Forelimb muscle (tissue), 1 donor: ENCODE results near the gene HEG1. TPM values are rescaled to one million over a fixed set of nuclear protein-coding genes. Genes with fewer than 3 reads are reported as not detected.

Experiments used
- DNase-seq: peaks from one replicate; pipeline ENCODE4 v3.0.0-alpha.2; 2013; ENCODE audit warnings: low read depth
- polyA plus RNA-seq: library from polyadenylated mRNA; unstranded; fragments of 120-200 nt; gene quantifications from one replicate; pipeline ENCODE4 v1.2.1, GENCODE V29; 2013; ENCODE audit not compliant: insufficient read length

The HEG1 gene
- polyA plus RNA-seq, 1 donor: 27.5 TPM

GRCh38 chr3:124992041-124992440, 63.8 kb downstream of the HEG1 start:
- no peak for DNase-seq

GRCh38 chr3:124986192-124987143, 69.3 kb downstream of the HEG1 start:
- DNase-seq: no peak

- no peak for DNase-seq
Observed at GRCh38 chr3:124985349-124985748, 70.4 kb downstream of the HEG1 start.

- DNase-seq: no peak
Observed at GRCh38 chr3:124984754-124985153, 71.0 kb downstream of the HEG1 start.

GRCh38 chr3:124982855-124983254, 72.9 kb downstream of the HEG1 start:
- no peak for DNase-seq

GRCh38 chr3:124981472-124981871, 74.3 kb downstream of the HEG1 start:
- DNase-seq: no peak

- no peak for DNase-seq
Observed at GRCh38 chr3:124978627-124979026, 77.2 kb downstream of the HEG1 start.

- no peak for DNase-seq
Observed at GRCh38 chr3:124976383-124976782, 79.4 kb downstream of the HEG1 start.

- no peak for DNase-seq
Observed at GRCh38 chr3:124974691-124975090, 81.1 kb downstream of the HEG1 start.

GRCh38 chr3:124973290-124973689, 82.5 kb downstream of the HEG1 start:
- DNase-seq: no peak

GRCh38 chr3:124972457-124972856, 83.3 kb downstream of the HEG1 start:
- DNase-seq: no peak

- no peak for DNase-seq
Observed at GRCh38 chr3:124969963-124970722, 85.7 kb downstream of the HEG1 start.

GRCh38 chr3:124969190-124969589, 86.6 kb downstream of the HEG1 start:
- DNase-seq: no peak

GRCh38 chr3:124967964-124968363, 87.8 kb downstream of the HEG1 start:
- DNase-seq: no peak

- DNase-seq: no peak
Observed at GRCh38 chr3:124966521-124967445, 89.0 kb downstream of the HEG1 start.

- no peak for DNase-seq
Observed at GRCh38 chr3:124965413-124965812, 90.4 kb downstream of the HEG1 start.

GRCh38 chr3:124964387-124964786, 91.4 kb downstream of the HEG1 start:
- DNase-seq: no peak

GRCh38 chr3:124963755-124964154, 92.0 kb downstream of the HEG1 start:
- no peak for DNase-seq

- DNase-seq: no peak
Observed at GRCh38 chr3:124962403-124962940, 93.3 kb downstream of the HEG1 start.

GRCh38 chr3:124960698-124961097, 95.1 kb downstream of the HEG1 start:
- DNase-seq: no peak

- DNase-seq: no peak
Observed at GRCh38 chr3:124960105-124960504, 95.7 kb downstream of the HEG1 start.
